ENCODE data around the gene SLC7A6OS.

The SLC7A6OS gene

DNA sequence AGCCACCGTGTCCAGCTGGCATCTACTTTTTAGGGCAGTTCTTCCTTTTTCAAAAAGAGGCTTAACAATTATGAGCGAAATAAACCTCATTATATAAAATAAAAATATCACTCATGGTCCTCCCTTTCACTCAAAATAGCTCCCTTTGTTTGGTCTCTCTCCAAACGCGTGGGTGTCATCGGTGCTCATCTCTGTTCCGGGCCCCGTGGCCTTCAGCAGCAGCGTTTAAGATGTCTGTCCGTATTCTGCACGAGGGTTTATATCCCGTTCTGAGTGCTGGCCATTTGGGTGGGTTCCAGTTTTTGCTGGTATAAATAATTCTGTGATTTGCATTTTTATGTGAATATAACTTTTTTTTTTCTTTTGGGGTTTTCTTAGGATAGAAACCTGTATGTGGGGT is 33.5 kb upstream of the SLC7A6OS start:
- no peak for DNase-seq (ENCODE audit: low read depth)

DNA sequence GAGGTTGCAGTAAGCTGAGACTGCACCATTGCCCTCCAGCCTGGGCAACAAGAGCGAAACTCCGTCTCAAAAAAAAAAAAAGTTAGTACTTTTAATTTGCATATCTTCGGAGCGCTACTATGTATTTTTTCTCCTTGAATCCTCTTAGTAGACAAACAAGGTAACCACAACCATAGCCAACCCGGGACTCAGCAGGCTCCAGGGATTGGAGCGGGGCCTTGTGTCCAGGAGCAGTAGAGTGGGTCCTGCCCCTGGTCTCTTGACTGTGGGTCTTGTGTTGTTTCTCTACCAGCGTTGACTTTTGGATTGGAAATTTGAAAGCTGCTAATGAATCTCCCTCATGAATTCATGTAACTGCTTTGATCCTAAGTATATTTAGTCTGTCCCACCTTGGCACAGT is 32.4 kb upstream of the SLC7A6OS start:
- no peak for DNase-seq (ENCODE audit: low read depth)

- DNase-seq (ENCODE audit: low read depth), result no peak
These were observed 31.9 kb upstream of the SLC7A6OS start for GRCh38 chr16:68342620-68343019.

DNA sequence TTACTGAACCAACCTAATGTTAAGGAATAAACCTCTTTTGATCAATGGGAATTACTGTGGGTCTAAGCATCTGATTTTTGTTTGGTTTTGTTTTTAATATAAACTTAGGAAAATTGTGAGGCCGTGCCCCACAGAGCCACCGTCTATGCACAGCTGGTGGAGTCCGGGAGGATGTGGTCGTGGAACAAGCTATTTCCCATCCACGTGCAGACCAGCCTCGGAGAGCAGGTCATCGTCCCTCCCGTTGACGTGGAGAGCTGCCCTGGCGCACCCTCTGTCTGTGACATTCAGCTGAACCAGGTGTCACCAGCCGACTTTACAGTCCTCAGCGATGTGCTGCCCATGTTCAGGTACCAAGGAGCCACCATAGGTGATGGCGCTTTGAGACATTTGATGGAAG is 28.5 kb upstream of the SLC7A6OS start:
- no peak for DNase-seq (ENCODE audit: low read depth)

GRCh38 chr16:68338326-68339119 is 27.8 kb upstream of the SLC7A6OS start:
- no peak for DNase-seq (ENCODE audit: low read depth)

DNA sequence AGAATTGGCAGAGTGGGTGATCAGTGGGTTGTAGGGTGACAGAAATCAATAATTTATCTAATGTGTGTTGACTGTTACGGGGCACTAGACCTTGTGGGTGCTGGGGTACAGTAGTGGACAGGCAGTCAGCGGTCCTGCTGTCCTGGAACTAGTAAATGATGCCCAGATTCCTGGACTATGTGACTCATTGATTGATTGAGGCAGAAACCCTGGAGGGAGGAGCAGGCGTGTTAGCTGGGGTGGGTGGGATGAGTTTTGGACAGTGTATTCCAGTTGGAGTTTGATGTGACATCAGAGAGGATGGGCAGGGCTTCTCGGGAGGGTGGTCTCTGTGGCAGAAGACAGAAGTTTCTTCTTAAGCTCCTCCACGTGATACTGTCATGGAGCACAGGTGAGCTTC is 24.4 kb upstream of the SLC7A6OS start:
- DNase-seq (ENCODE audit: low read depth), result no peak

DNA sequence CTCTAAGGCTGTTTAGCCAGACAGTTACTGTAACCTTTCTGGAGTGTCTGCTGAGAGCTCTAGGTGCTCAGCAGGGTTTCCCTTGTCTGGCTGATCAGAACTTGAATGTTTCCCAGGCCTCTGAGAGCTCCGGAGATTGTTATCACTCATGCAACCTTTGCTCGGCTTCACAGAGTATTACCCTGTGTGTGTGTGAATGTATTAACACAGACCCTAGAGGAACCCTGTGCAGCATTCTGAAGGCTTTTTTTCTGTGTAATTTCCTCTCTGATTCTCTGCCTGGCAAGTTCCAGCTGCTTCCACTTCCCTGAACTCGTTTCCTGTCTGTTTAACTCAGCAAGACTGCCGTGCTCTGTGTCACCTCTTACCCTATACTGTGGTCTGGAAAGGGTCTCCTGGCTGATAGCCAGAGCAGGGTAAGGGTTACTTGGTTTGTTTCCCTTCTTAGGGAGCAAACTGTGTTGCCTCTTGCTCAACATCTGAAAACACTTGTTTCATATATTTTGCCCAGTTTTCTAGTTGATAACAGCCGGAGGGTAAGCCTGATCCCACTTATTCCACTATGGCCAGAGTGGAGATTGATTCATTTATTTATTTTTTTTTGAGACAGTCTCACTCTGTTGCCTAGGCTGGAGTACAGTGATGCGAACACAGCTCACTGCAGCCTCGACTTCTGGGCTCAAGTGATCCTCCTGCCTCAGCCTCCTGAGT is 21.8 kb upstream of the SLC7A6OS start:
- no peak for DNase-seq (ENCODE audit: low read depth)

DNA sequence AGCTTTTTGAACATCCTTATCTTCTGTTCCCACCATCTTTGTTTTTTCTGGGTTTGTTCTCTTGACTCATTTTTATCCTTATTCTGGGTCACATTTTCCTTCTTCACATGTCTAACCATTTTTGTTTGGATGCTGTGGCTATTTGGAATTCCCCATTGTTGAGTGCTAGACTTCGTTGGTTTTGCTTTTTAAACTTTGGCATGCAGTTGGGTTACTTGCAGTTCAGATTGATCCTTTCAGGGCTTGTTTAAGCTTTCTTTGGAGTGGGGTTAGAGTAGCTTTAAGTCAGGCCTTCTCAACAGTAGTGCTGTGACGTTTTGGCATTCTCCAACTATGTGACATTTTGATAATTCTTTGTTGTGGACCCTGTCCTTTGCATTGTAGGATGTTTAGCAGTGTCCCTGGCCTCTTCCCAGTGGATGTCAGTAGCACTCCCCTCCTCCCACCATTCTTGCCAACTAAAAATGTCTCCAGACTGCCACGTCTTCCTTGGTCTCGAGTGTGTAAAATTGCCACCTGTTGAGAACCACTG is 21.2 kb upstream of the SLC7A6OS start:
- DNase-seq (ENCODE audit: low read depth), result no peak

DNA sequence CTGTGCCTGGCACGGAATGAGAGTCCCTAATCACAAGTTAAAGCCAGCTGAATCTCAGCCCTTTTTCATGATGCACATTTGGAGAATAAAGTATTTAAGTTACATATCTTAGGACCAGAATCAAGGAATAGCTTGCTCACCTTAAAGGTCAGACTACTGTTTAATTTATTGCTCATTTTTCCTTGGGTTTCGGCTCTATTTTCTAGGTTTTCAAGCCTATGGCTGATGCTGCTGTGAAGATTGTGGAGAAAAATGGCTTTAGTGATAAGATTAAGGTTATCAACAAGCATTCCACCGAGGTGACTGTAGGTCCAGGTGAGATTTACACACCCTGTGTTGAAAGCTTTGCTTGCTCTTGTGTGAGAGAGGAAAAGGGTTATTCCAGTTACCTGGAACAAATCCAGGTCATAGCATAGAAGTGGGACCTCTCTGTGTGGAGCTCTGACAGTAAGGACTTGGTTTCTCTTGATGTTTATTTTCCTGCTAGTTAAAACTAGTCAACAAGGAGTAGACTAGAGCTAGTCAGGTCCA is 18.2 kb upstream of the SLC7A6OS start:
- no peak for DNase-seq (ENCODE audit: low read depth)

- DNase-seq (ENCODE audit: low read depth), result peak; percentile 64
These were observed 17.6 kb upstream of the SLC7A6OS start for GRCh38 chr16:68328151-68328859.

DNA sequence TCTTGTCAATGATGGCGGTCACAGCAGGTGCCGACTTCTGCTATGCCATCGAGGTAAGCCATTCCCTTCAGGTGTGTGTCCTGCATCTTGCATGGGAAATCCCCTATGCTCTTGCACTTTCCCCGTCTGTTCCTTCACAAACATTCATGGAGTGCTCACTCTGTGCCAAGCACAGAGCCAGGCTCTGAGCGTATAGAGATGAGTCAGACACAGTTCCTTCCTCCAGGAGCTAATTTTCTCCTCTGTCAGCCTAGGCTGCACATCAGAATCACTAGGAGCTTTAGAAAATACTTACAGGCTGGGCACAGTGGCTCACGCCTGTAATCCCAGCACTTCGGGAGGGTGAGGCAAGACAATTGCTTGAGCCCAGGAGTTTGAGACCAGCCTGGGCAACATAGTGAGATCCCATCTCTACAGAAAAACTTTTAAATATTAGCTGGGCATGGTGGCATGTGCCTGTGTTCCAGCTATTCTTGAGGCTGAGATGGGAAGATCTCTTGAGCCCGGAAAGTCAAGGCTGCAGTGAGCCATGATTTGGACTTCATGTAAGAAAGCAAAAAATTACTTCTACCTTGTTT is 14.1 kb upstream of the SLC7A6OS start:
- no peak for DNase-seq (ENCODE audit: low read depth)

- no peak for DNase-seq (ENCODE audit: low read depth)
These were observed 13.6 kb upstream of the SLC7A6OS start for GRCh38 chr16:68324336-68324735.

DNA sequence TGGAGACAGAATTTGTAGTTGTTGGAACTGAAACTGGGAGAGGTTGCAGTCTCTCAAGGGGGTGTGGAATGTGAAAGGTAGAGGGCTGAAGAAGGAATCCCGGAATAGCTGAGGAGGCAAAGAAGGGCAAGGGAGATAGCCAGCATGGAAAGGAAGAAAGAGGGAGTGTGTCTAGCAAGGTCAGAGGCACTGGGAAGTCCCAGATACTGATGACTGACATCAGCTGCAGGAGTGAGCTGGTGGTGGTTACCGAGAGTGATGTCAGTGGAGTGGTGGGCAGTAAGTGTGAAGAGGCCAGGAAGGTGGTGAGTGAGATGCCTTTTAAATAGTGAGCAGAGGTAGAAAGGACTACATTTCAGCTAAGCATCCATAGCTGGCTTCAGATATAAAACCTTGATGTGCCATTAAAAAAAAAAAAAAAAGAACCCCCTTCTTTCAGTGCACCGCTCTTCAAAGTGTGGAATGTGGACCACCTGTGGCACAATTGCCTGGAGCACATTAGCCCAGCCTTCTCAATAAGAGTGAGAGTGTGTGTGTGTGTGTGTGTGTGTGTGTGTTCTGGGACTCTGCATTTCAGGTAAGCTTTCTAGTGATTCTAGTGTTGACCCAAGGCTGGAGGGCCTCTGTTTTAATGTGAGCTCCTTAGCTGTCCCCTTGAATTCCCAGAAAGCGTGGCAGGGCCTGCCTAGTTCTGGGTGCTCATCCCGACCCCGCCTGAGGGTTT is 8.6 kb upstream of the SLC7A6OS start:
- DNase-seq (ENCODE audit: low read depth), result no peak

DNA sequence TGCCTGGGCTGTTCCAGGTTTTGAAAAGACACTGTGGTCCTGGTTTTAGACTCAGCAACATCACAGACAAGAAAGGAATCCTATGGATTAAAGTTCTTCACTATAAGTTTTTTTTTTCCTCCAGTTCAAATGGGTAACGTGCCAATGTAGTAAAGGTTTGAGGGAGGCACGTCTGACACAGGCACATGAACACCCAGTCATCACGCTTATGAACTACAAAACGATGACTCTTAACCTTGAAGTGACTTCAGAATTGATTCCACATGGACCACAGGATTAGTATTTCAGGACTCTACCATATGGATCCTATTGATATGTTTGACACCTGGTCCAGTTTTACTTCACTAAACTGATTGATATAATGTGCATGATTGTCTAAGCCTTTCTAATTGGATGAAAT is 2.4 kb upstream of the SLC7A6OS start:
- no peak for DNase-seq (ENCODE audit: low read depth)

- DNase-seq (ENCODE audit: low read depth), result no peak
These were observed 341 bp downstream of the SLC7A6OS start for GRCh38 chr16:68310437-68310773.

GRCh38 chr16:68309799-68310198 is 947 bp downstream of the SLC7A6OS start:
- DNase-seq (ENCODE audit: low read depth), result no peak

GRCh38 chr16:68306633-68307032 is 4.1 kb downstream of the SLC7A6OS start:
- DNase-seq (ENCODE audit: low read depth), result no peak

- DNase-seq (ENCODE audit: low read depth), result no peak
These were observed 9.8 kb downstream of the SLC7A6OS start for GRCh38 chr16:68300734-68301459.

GRCh38 chr16:68299571-68300453 is 10.9 kb downstream of the SLC7A6OS start:
- no peak for DNase-seq (ENCODE audit: low read depth)
